Activated T-cell treated with anti-CD3 and anti-CD28 coated beads, Interleukin-2, amount 50 U/mL, for 72 hours (primary cell): ENCODE data around the gene ZNF98. TPM values are rescaled to one million over a fixed set of nuclear protein-coding genes. Genes with fewer than 3 reads are reported as not detected.

Experiments
- ATAC-seq, 2 donors: fragments of 150-1000 bp; cut with Tn5 transposase; replicated peaks in 1 of 2; 2 replicates each; pipeline ENCODE4 v1.10.0; 2021; ENCODE audit warnings: moderate library complexity in 2 of 2, mild to moderate bottlenecking in 1 of 2
- DNase-seq, 2 donors: peaks; one replicate each; pipeline ENCODE4 v3.0.0; 2021 to 2022; ENCODE audit warnings: mixed read lengths in 1 of 2
- H3K27ac Mint-ChIP-seq: one replicate; pipeline ENCODE4 v1.8.0; 2022; ENCODE audit warnings: mild to moderate bottlenecking, moderate library complexity, mixed read lengths
- H3K27me3 Mint-ChIP-seq: one replicate; pipeline ENCODE4 v1.8.0; 2022; ENCODE audit warnings: low read depth, mixed read lengths
- H3K36me3 Mint-ChIP-seq, 2 donors: one replicate each; pipeline ENCODE4 v1.8.0; 2022; ENCODE audit warnings: mixed read lengths in 2 of 2, mild to moderate bottlenecking in 1 of 2; ENCODE audit not compliant: insufficient read depth in 2 of 2
- H3K4me1 Mint-ChIP-seq: one replicate; pipeline ENCODE4 v1.8.0; 2022; ENCODE audit warnings: low read depth, mixed read lengths
- H3K4me3 Mint-ChIP-seq, 2 donors: one replicate each; pipeline ENCODE4 v1.8.0; 2022; ENCODE audit warnings: mild to moderate bottlenecking in 2 of 2, mixed read lengths in 2 of 2, moderate library complexity in 2 of 2
- H3K9me3 Mint-ChIP-seq, 2 donors: one replicate each; pipeline ENCODE4 v1.8.0; 2022; ENCODE audit warnings: mixed read lengths in 2 of 2
- total RNA-seq, 2 donors: library from RNA; stranded (reverse); gene quantifications; one replicate each; pipeline ENCODE4 v1.2.3, GENCODE V29; 2022

ZNF98 gene
- under 1 TPM in 1 of 2 donors, not detected in 1; 0.14 TPM for total RNA-seq

- Mint-ChIP-seq H3K4me3 (no peak within 1 kb of the TSS), H3K4me1 (no peaks in the 10 kb centered on the region), H3K36me3 (peaks cover 3 to 5% of the 10 kb centered on the region in 2 donors), H3K27me3 (no peaks in the 10 kb centered on the region), H3K9me3 (peaks cover 0 to 7% of the 10 kb centered on the region in 2 donors), H3K27ac (no peak within 1 kb of the TSS)
- DNase-seq (no peak), ATAC-seq (no peak)
Measured at GRCh38 chr19:22422211-22422610, at the start of gene ZNF98. TSS of gene ZNF98 (minus strand) at chr19:22422346. CDS start at chr19:22422224, 122 bp downstream.

- Mint-ChIP-seq H3K36me3 (peaks cover 6 to 7% of the 10 kb centered on the region in 2 donors), H3K4me3 (no peak overlapping the region), H3K4me1 (no peaks in the 10 kb centered on the region), H3K9me3 (peaks cover 5 to 21% of the 10 kb centered on the region in 2 donors), H3K27me3 (no peaks in the 10 kb centered on the region), H3K27ac (no peak overlapping the region)
- DNase-seq, result no peak
- ATAC-seq, result no peak
Measured at GRCh38 chr19:22446605-22447004, 24.5 kb upstream of the ZNF98 start.

- no peak for ATAC-seq
- Mint-ChIP-seq H3K36me3 (peaks cover 4 to 18% of the 10 kb centered on the region in 2 donors), H3K4me3 (no peak overlapping the region), H3K27me3 (no peaks in the 10 kb centered on the region), H3K9me3 (peaks cover 5 to 6% of the 10 kb centered on the region in 2 donors), H3K27ac (no peak overlapping the region), H3K4me1 (no peaks in the 10 kb centered on the region)
- no peak for DNase-seq
Measured at GRCh38 chr19:22438011-22438410, 15.9 kb upstream of the ZNF98 start.

GRCh38 chr19:22427960-22428913 is 6.1 kb upstream of the ZNF98 start:
- H3K36me3 Mint-ChIP-seq, result peaks cover 5% of the 10 kb centered on the region in 2 donors
- H3K27me3 Mint-ChIP-seq, result no peaks in the 10 kb centered on the region
- H3K4me1 Mint-ChIP-seq, result no peaks in the 10 kb centered on the region
- no peak for DNase-seq
- no peak overlapping the region for H3K27ac Mint-ChIP-seq
- no peak overlapping the region for H3K4me3 Mint-ChIP-seq
- ATAC-seq, result no peak
- peaks cover 3% of the 10 kb centered on the region in 2 donors for H3K9me3 Mint-ChIP-seq

GRCh38 chr19:22427547-22427946 is 5.4 kb upstream of the ZNF98 start:
- no peak for ATAC-seq
- Mint-ChIP-seq H3K9me3 (peaks cover 3% of the 10 kb centered on the region in 2 donors), H3K36me3 (peaks cover 5% of the 10 kb centered on the region in 2 donors), H3K4me1 (no peaks in the 10 kb centered on the region), H3K4me3 (no peak overlapping the region), H3K27ac (no peak overlapping the region), H3K27me3 (no peaks in the 10 kb centered on the region)
- DNase-seq, result no peak

- Mint-ChIP-seq H3K4me1 (no peaks in the 10 kb centered on the region), H3K36me3 (peaks cover 5 to 8% of the 10 kb centered on the region in 2 donors), H3K27me3 (no peaks in the 10 kb centered on the region), H3K9me3 (peaks cover 3% of the 10 kb centered on the region in 2 donors), H3K4me3 (no peak overlapping the region), H3K27ac (no peak overlapping the region)
- no peak for DNase-seq
- no peak for ATAC-seq
Measured at GRCh38 chr19:22426901-22427300, 4.8 kb upstream of the ZNF98 start.

- ATAC-seq (no peak), DNase-seq (no peak)
- peaks cover 0 to 9% of the 10 kb centered on the region in 2 donors for H3K9me3 Mint-ChIP-seq
- H3K27me3 Mint-ChIP-seq, result no peaks in the 10 kb centered on the region
- H3K27ac Mint-ChIP-seq, result no peak overlapping the region
- H3K4me3 Mint-ChIP-seq, result no peak overlapping the region
- H3K36me3 Mint-ChIP-seq, result peaks cover 3 to 5% of the 10 kb centered on the region in 2 donors
- H3K4me1 Mint-ChIP-seq, result no peaks in the 10 kb centered on the region
Measured at GRCh38 chr19:22421797-22422196, 349 bp downstream of the ZNF98 start.

GRCh38 chr19:22354665-22355064 is 67.5 kb downstream of the ZNF98 start:
- ATAC-seq (no peak), DNase-seq (no peak)
- H3K4me3 Mint-ChIP-seq, result no peak overlapping the region
- H3K36me3 Mint-ChIP-seq, result peaks cover 0 to 1% of the 10 kb centered on the region in 2 donors
- no peaks in the 10 kb centered on the region for H3K4me1 Mint-ChIP-seq
- no peak overlapping the region for H3K27ac Mint-ChIP-seq
- H3K9me3 Mint-ChIP-seq, result peaks cover 7 to 10% of the 10 kb centered on the region in 2 donors
- no peaks in the 10 kb centered on the region for H3K27me3 Mint-ChIP-seq

Other genes starting within 250 kb of the ZNF98 start
- not detected for gene ZNF676, start 225.4 kb downstream of the ZNF98 start, total RNA-seq
- not detected for gene ZNF729, start 135.9 kb downstream of the ZNF98 start, total RNA-seq
- gene ZNF492, start 212.0 kb upstream of the ZNF98 start, total RNA-seq, result 1 to 10 TPM in 1 of 2 donors, under 1 TPM in 1; 0.93 to 2.7 TPM